Measurements from ENCODE around the gene SOX10.

- no peak for TF ChIP-seq CTCF (IDR thresholded peaks at IDR 0.05)
- no peak for TF ChIP-seq POLR2A (IDR thresholded peaks at IDR 0.05)
Observed at GRCh38 chr22:37927637-37927936, 56.8 kb downstream of the SOX10 start.
